Fibroblast of lung (primary cell): ENCODE measurements around the gene TJP2. TPM values are rescaled to one million over a fixed set of nuclear protein-coding genes. Genes with fewer than 3 reads are reported as not detected.
"Not testable (repeated sequence)": the region's sequence is repeated elsewhere in the genome, so short reads cannot be mapped to it uniquely, and the experiment has no call there.

Experiments used
- DNase-seq, 2 donors: peaks; one replicate each; pipeline versions ENCODE4 v3.0.0 to v3.0.0-alpha.2; 2010; ENCODE audit warnings: low read depth in 2 of 2
- H2AFZ ChIP-seq: 2 replicates; pipeline ENCODE4 v1.5.1; 2012; ENCODE audit warnings: low read length, control low read depth, inconsistent platforms
- H3K27ac ChIP-seq: 2 replicates; pipeline ENCODE4 v1.5.1; 2011; ENCODE audit warnings: low read length, control low read depth; ENCODE audit not compliant: insufficient read depth
- H3K27me3 ChIP-seq: 2 replicates; pipeline ENCODE4 v1.5.1; 2011; ENCODE audit warnings: mild to moderate bottlenecking, low read length; ENCODE audit not compliant: control insufficient read depth, insufficient read depth
- H3K36me3 ChIP-seq: 2 replicates; pipeline ENCODE4 v1.5.1; 2011; ENCODE audit warnings: low read length; ENCODE audit not compliant: control insufficient read depth, insufficient read depth
- H3K4me1 ChIP-seq: 2 replicates; pipeline ENCODE4 v1.5.1; 2011; ENCODE audit warnings: low read length; ENCODE audit not compliant: control insufficient read depth, insufficient read depth; ENCODE audit errors: extremely low read depth
- H3K4me2 ChIP-seq: 2 replicates; pipeline ENCODE4 v1.5.1; 2011; ENCODE audit warnings: low read length, control low read depth; ENCODE audit not compliant: insufficient read depth; ENCODE audit errors: extremely low read depth
- H3K4me3 ChIP-seq, 4 experiments: fragments of 200-600 bp in 1 of 4; sonication (generic) in 1 of 4; replicated peaks in 1 of 4; 2 replicates each; pipeline ENCODE4 v1.5.1; 2011 to 2016; ENCODE audit warnings: low read length in 4 of 4, low read depth in 3 of 4, mild to moderate bottlenecking in 3 of 4, control low read depth in 2 of 4, inconsistent platforms in 1 of 4, mixed read lengths in 1 of 4; ENCODE audit not compliant: insufficient read depth in 1 of 4; ENCODE audit errors: control extremely low read depth in 1 of 4
- H3K79me2 ChIP-seq: 2 replicates; pipeline ENCODE4 v1.5.1; 2012; ENCODE audit warnings: mild to moderate bottlenecking, low read length, inconsistent platforms; ENCODE audit not compliant: control insufficient read depth, insufficient read depth
- H3K9ac ChIP-seq: 2 replicates; pipeline ENCODE4 v1.5.1; 2011; ENCODE audit warnings: mild to moderate bottlenecking, low read length, control low read depth; ENCODE audit not compliant: insufficient read depth
- H3K9me3 ChIP-seq: 2 replicates; pipeline ENCODE4 v1.5.1; 2012; ENCODE audit warnings: low read depth, low read length; ENCODE audit not compliant: control insufficient read depth, insufficient read depth
- H4K20me1 ChIP-seq: 2 replicates; pipeline ENCODE4 v1.5.1; 2011; ENCODE audit warnings: low read length; ENCODE audit not compliant: control insufficient read depth, insufficient read depth; ENCODE audit errors: extremely low read depth
- CTCF ChIP-seq, 2 donors: IDR thresholded peaks in 1 of 2; conservative IDR thresholded peaks in 1 of 2; 1 replicate in 1 of 2; 2 replicates in 1 of 2; pipeline ENCODE4 v1.5.1; 2011 to 2012; ENCODE audit warnings: low read length in 2 of 2, control low read depth in 1 of 2, inconsistent platforms in 1 of 2, low read depth in 1 of 2, mild to moderate bottlenecking in 1 of 2
- EZH2 ChIP-seq: IDR thresholded peaks from 2 replicates; pipeline ENCODE4 v1.5.1; 2012; ENCODE audit warnings: low read length, control low read depth, mild to moderate bottlenecking; ENCODE audit errors: missing control alignments
- polyA plus RNA-seq, 2 donors: library from polyadenylated mRNA; depleted of rRNA in 1 of 2; stranded (reverse) in 1 of 2; unstranded in 1 of 2; fragments of >200 nt; gene quantifications; 2 replicates each; pipeline ENCODE4 v1.2.1, GENCODE V29; 2011 to 2012; ENCODE audit warnings: missing spikeins in 1 of 2
- total RNA-seq: library from RNA; depleted of rRNA; stranded (reverse); fragments of >200 nt; gene quantifications from 2 replicates; pipeline ENCODE4 v1.2.1, GENCODE V29; 2014

TJP2 gene
- total and polyA plus RNA-seq, 2 donors (not counting 1 experiment from before 2014, with no cell fraction given), result 25.9 to 36.5 TPM

GRCh38 chr9:69303331-69303730 lies 129.3 kb downstream of the TJP2 start:
- no peak overlapping the region for H3K9ac ChIP-seq
- no peaks in the 10 kb centered on the region for H3K36me3 ChIP-seq
- no peak overlapping the region for H3K4me3 ChIP-seq
- no peaks in the 10 kb centered on the region for H3K79me2 ChIP-seq
- H3K4me2 ChIP-seq, result no peak overlapping the region
- H3K4me1 ChIP-seq, result no peaks in the 10 kb centered on the region
- H3K27ac ChIP-seq, result no peak overlapping the region
- no peak for TF ChIP-seq CTCF (conservative IDR thresholded peaks at IDR 0.05 in 1 of 2, IDR thresholded peaks at IDR 0.05 in 1 of 2; ENCODE audit: low read depth in 1 of 2, low read length in 2 of 2)
- no peak for TF ChIP-seq EZH2
- H3K27me3 ChIP-seq, result no peaks in the 10 kb centered on the region
- DNase-seq, result no peak
- no peaks in the 10 kb centered on the region for H4K20me1 ChIP-seq
- H3K9me3 ChIP-seq, result no peaks in the 10 kb centered on the region
- no peak overlapping the region for H2AFZ ChIP-seq

GRCh38 chr9:69306895-69307445 lies 132.9 kb downstream of the TJP2 start:
- not testable (repeated sequence) for H3K27ac ChIP-seq, H3K36me3 ChIP-seq, H3K9ac ChIP-seq, H2AFZ ChIP-seq, H3K4me1 ChIP-seq, H3K4me3 ChIP-seq, H4K20me1 ChIP-seq, DNase-seq, H3K79me2 ChIP-seq, H3K4me2 ChIP-seq, H3K27me3 ChIP-seq, H3K9me3 ChIP-seq

- no peak overlapping the region for H3K27ac ChIP-seq
- DNase-seq, result peak in 1 of 2 donors; percentile 98
- no peak overlapping the region for H3K4me3 ChIP-seq
- no peak overlapping the region for H3K4me2 ChIP-seq
- H3K36me3 ChIP-seq, result no peaks in the 10 kb centered on the region
- no peaks in the 10 kb centered on the region for H3K9me3 ChIP-seq
- H4K20me1 ChIP-seq, result no peaks in the 10 kb centered on the region
- no peak for TF ChIP-seq CTCF (conservative IDR thresholded peaks at IDR 0.05 in 1 of 2, IDR thresholded peaks at IDR 0.05 in 1 of 2; ENCODE audit: low read depth in 1 of 2, low read length in 2 of 2)
- TF ChIP-seq EZH2, result no peak
- no peaks in the 10 kb centered on the region for H3K79me2 ChIP-seq
- H3K4me1 ChIP-seq, result no peaks in the 10 kb centered on the region
- no peak overlapping the region for H2AFZ ChIP-seq
- H3K9ac ChIP-seq, result no peak overlapping the region
- peaks cover 3% of the 10 kb centered on the region for H3K27me3 ChIP-seq
These were observed 133.5 kb downstream of the TJP2 start for GRCh38 chr9:69307446-69308205.
